K562 (cell line): Measurements from ENCODE around the gene LCE1B. TPM values are rescaled to one million over a fixed set of nuclear protein-coding genes. Genes with fewer than 3 reads are reported as not detected.

Experiments
- REST ChIP-seq, 2 experiments: fragments of 450-650 bp; formaldehyde crosslinking in 1 of 2; IDR thresholded peaks; 2 replicates each; pipeline versions ENCODE4 v1.4.0 to v1.6.1; 2014 to 2020; ENCODE audit warnings: mild to moderate bottlenecking in 2 of 2, borderline replicate concordance in 1 of 2, low read depth in 1 of 2
- polyA plus RNA-seq, 8 experiments: library from polyadenylated mRNA; depleted of rRNA in 4 of 8; stranded (reverse) in 5 of 8; unstranded in 3 of 8; fragments of >200 nt; fragmentation: Nextera tagmentation in 2 of 8; fragmentation: Illumina TruSeq in 1 of 8; extraction: Ambion mirVana in 2 of 8; extraction: Trizol in 1 of 8; gene quantifications; 2 replicates each; pipeline versions ENCODE4 v1.2.1 to v1.2.3, GENCODE V29; 2011 to 2014; ENCODE audit warnings: inconsistent platforms in 1 of 8, missing spikeins in 1 of 8
- total RNA-seq, 7 experiments: library from RNA; depleted of rRNA in 6 of 7; stranded (reverse); fragments of >200 nt in 6 of 7; fragmentation: Illumina TruSeq in 2 of 7; extraction: Trizol in 2 of 7; gene quantifications; 2 replicates each; pipeline versions ENCODE4 v1.2.1 to v1.2.3, GENCODE V29; 2011 to 2021; ENCODE audit warnings: low replicate concordance in 1 of 7
- TF ChIP-seq, protein P1 (sequence below): sonication (generic); formaldehyde crosslinking; IDR thresholded peaks from 2 replicates; pipeline ENCODE4 v1.8.1; 2023; ENCODE audit warnings: mild to moderate bottlenecking, missing genetic modification reagents, moderate library complexity
- TF ChIP-seq, protein P2 (sequence below), 2 experiments: IDR thresholded peaks; 2 replicates each; pipeline ENCODE4 v1.6.1; 2011; ENCODE audit warnings: borderline replicate concordance in 1 of 2, control low read depth in 1 of 2, low read depth in 1 of 2, low read length in 1 of 2, mild to moderate bottlenecking in 1 of 2, mixed read lengths in 1 of 2, moderate library complexity in 1 of 2; ENCODE audit not compliant: insufficient read depth in 1 of 2, insufficient read length in 1 of 2, poor library complexity in 1 of 2, severe bottlenecking in 1 of 2; ENCODE audit errors: extremely low read depth in 1 of 2

LCE1B gene
- total and polyA plus RNA-seq, 9 of the 15 experiments (the other 6 are each of a cell fraction or from before 2014, with no cell fraction given): not detected

DNA sequence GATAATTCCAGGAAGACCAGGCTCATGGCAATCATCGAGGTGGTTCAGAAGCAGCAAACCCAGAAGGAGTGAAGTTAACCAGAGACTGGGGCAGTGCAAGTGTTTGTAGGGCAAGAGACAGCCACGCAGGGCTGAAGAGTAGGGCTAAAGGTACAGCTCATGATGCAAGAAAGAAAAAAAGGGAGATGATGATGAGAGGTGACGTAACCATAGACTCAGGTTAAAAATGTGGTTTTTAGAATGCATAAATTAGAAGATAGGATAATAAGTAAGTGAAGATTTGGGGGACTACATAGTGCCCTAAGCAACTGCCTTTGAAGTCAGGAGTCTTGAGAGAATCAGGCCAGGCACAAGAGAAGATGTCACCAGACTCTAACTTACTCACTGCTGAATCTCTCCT lies 48.4 kb downstream of the LCE1B start (continued):
- no peak for TF ChIP-seq REST (IDR thresholded peaks at IDR 0.05; ENCODE audit: borderline replicate concordance)
- no peak for TF ChIP-seq REST (CRISPR knock-in tag; IDR thresholded peaks at IDR 0.05; ENCODE audit: low read depth)
- TF ChIP-seq, protein P1, sequence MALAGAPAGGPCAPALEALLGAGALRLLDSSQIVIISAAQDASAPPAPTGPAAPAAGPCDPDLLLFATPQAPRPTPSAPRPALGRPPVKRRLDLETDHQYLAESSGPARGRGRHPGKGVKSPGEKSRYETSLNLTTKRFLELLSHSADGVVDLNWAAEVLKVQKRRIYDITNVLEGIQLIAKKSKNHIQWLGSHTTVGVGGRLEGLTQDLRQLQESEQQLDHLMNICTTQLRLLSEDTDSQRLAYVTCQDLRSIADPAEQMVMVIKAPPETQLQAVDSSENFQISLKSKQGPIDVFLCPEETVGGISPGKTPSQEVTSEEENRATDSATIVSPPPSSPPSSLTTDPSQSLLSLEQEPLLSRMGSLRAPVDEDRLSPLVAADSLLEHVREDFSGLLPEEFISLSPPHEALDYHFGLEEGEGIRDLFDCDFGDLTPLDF (CRISPR knock-in tag): no peak
- TF ChIP-seq, protein P2, sequence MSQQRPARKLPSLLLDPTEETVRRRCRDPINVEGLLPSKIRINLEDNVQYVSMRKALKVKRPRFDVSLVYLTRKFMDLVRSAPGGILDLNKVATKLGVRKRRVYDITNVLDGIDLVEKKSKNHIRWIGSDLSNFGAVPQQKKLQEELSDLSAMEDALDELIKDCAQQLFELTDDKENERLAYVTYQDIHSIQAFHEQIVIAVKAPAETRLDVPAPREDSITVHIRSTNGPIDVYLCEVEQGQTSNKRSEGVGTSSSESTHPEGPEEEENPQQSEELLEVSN (IDR thresholded peaks at IDR 0.05; ENCODE audit: borderline replicate concordance in 1 of 2, extremely low read depth in 1 of 2, insufficient read depth in 1 of 2, insufficient read length in 1 of 2, low read depth in 1 of 2, low read length in 1 of 2, poor library complexity in 1 of 2, severe bottlenecking in 1 of 2): no peak
